ENCODE results near the gene PRDM15.

The PRDM15 gene

DNA sequence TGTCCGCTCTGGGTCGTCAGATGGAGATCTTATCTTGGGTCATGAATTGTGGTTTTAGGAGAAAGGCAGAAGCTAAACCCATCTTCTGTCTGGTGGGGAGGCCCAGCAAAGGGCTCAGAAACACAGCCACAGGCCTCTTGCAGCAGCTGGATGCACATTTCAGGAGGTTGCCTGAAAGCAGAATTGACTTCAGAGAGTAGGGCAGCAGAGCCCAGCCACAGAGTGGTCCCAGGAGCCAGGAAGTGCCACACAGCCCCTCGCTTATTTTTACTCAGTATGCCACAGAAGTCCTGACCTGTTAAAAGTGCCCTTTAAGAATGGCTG is 104.0 kb downstream of the PRDM15 start:
- no peak for DNase-seq

DNA sequence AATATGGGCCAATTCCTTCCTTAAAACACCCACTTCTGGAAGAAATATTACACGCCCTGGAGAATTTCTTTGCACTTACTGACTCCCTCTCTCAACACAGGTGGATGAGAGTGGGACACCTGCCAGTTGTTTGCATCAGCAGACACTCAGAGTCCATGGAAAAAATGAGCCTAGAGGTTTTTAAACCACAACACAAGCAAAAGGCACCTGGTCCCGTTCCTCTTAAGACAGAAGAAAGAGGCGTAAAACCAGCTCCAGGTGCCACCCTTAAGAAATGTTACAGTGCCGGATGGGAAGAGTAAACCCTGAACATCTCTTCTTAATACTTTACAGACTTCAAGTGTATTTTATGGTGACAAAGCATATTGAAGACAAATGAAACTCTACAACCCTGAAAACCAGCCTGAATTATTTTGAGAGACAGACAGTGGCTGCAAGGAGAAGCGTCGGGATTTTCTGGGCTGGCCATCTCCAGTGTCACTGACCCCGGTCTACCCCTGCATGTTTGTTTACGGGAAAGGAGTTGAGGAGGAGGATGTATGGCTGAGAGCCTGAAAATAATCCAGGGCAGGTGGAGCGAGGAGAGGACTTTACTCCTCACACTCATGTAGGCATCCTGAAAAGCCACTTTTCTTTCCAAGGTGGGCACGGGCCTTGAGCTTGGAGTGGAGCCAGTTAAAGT is 104.5 kb downstream of the PRDM15 start:
- DNase-seq: no peak

DNA sequence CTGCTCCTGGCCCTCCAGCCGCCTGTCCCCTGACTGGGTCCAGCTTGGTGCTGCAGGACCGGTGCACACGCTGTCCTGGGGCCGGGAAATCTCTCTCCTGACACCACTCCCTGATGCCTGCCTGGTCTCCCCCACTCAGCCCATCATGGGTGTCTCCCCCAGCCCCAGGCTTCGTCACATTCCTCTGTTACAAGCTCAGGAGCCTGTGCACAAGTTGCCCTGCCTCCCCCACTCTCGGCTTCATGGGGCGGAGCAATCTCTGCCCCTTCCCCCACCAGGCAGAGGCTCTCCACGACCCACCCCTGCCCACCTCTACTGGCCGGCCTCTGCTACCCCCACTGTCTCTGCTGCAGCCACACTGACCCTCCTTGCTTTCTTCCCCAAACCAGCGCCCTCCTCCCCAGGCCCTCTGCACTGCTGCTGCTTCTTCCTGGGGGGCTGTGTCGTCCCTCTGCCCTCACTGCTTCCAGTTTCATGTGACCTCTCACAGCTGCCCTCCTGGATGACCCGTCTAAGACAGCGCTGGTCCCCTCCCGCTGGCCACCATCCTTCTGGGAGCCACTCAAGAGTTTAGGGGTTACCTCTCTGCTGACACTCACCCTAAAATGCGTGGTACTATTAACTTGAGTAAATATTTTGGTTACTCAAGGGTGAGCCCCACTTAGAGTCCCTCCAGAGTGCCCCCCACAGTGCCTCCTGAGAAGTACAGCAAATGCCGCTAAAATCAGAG is 106.6 kb downstream of the PRDM15 start:
- DNase-seq: no peak

GRCh38 chr21:41771625-41771945 is 107.6 kb downstream of the PRDM15 start:
- DNase-seq: no peak

- no peak for DNase-seq
Observed at GRCh38 chr21:41770901-41771624, 108.1 kb downstream of the PRDM15 start.

DNA sequence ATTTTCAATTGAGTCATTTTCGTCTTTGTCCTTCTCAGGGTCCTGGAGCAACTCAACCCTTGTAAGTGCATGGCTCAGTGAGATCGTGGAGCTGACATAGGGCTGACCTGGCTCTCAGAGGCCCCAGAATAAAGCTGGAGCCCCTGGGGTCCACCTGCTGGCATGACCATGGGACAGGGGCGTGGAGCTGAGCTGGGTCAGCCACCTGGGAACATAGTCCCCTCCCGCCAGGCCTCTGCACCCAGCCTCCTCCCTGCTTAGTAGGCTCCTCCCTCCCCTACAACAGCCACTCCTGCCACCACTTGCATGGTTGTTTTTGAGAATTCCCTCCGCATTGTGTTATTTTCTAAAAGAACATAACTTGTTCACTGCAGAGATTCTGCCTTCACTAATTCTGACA is 109.2 kb downstream of the PRDM15 start:
- DNase-seq: no peak

DNA sequence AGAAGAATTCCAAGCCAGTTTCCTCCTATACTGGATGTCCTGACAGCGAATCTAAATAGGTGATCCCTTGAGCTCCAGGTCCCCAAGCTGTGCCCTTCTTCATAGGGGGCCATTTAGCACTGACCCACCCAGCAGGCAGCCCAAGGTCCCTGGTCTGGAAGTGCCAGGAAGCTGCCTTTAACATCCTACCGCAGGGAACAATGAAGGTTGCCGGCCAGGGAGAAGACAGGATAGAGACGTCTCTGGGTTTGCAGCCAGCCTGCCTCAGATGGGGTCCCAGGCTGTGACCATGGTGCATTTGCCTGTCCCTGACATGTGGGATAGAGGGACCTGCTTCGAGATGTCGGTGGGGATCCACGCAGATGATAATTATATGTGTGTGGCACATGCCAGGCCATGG is 109.6 kb downstream of the PRDM15 start:
- no peak for DNase-seq

GRCh38 chr21:41769111-41769510 is 110.0 kb downstream of the PRDM15 start:
- no peak for DNase-seq

DNA sequence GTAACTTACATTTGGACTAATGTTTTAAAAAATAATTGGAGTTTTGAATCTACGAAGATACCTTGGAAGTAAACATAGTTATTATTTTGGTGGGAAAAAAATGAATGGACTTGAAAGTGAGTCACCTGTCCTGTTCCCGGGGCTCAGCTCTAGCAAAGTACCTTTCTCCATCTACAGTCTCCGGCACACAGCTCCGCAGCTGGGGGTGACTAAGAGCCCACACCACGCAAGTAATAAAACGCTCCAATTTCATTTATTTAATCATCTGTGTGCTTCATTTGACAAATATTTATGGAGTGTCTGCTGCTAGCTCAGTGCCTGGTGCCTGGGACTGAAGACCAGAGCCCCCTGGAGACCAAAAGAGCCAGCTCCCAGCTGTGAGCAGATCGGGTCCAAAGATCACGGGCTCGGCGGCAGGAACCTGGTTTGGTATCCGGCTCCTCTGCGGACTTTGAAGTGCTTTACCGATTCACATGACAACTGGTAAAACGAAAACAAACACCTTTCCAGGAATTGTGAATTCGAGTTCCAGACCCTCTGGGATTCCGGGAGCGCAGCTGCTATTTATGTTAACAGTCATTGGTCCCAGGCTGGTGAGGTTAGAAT is 110.6 kb downstream of the PRDM15 start:
- no peak for DNase-seq

- peak; percentile 8 for DNase-seq
Observed at GRCh38 chr21:41767606-41768436, 111.3 kb downstream of the PRDM15 start.

- peak; percentile 69 for DNase-seq
Observed at GRCh38 chr21:41766883-41767605, 112.1 kb downstream of the PRDM15 start, which contains the start of gene RIPK4. TSS of gene RIPK4 (minus strand) at chr21:41767052. CDS start at chr21:41767041, 11 bp downstream.

GRCh38 chr21:41765973-41766882 is 112.9 kb downstream of the PRDM15 start:
- no peak for DNase-seq

DNA sequence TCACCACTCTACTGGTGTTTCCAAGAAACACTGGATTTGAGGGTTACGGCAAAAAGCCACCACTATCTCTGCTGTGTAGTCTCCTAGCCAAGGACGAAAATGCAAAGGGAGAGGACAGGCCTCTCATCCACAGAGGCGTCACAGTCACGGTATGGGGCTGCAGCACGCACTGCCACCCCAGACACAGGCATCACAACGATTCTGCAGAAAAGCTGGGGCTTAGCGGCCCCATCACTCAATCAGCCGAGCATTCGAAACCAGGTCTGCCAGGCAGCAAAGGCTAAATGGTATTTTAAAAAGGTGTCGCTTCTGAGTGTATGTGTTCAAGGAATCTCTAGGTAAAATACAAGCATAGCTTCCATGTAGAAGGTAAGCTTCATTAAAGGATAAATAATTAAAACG is 113.7 kb downstream of the PRDM15 start:
- no peak for DNase-seq

- no peak for DNase-seq
Observed at GRCh38 chr21:41764558-41765419, 114.4 kb downstream of the PRDM15 start.

DNA sequence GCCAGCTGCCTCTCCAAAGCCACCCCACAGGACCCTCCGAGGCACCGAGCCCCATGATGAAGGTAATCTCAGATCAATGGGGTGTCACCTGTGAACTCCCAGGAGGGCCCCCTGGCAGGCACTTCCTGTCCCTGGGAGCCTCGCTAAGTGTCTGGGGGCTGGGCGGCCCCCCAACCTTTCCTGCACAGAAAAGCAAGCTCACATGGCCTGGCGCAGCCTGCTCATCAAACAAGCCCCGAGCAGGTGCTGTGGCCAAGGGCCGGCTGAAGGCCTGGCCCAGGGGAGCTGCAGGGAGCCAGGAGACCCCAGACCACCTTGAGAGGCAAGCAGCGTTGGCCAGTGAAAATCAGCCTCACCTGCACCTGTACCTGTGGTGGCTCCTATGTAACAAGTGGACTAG is 115.1 kb downstream of the PRDM15 start:
- DNase-seq: no peak

- DNase-seq: no peak
Observed at GRCh38 chr21:41763398-41763931, 115.7 kb downstream of the PRDM15 start.

GRCh38 chr21:41762753-41763152 is 116.4 kb downstream of the PRDM15 start:
- DNase-seq: no peak

GRCh38 chr21:41761934-41762635 is 117.1 kb downstream of the PRDM15 start:
- no peak for DNase-seq

All from stimulated activated CD4-positive, alpha-beta T cell treated with anti-CD3 and anti-CD28 coated beads, Interleukin-1b, Interleukin-23, amount 100 ng/mL, for 48 hours (primary cell).